Right lobe of liver (tissue), 4 donors: ENCODE results near the gene SPSB3.

Experiments
- CTCF ChIP-seq, 4 donors: fragments of 200-600 bp in 3 of 4; fragments of 450-650 bp in 1 of 4; IDR thresholded peaks; one replicate each; pipeline versions ENCODE4 v1.5.1 to v1.8.0; 2016 to 2022; ENCODE audit warnings: antibody characterized with exemption in 4 of 4, mild to moderate bottlenecking in 2 of 4
- POLR2A ChIP-seq: fragments of 450-650 bp; IDR thresholded peaks from one replicate; pipeline ENCODE4 v1.6.1; 2017; ENCODE audit warnings: antibody characterized with exemption, mild to moderate bottlenecking
- donor health status: DM: no; HTN: no; CAD: no.
- donor health status: DM: no; HTN: no; CAD: no.
- donor health status: DM: no; HTN: yes; CAD: no.

- no peak for TF ChIP-seq CTCF (IDR thresholded peaks at IDR 0.05)
- TF ChIP-seq POLR2A = no peak
Measured at GRCh38 chr16:1760911-1761310, 21.5 kb downstream of the SPSB3 start.
